Type B pancreatic cell (in vitro differentiated cells): ENCODE measurements around the gene FRMD1. TPM values are rescaled to one million over a fixed set of nuclear protein-coding genes. Genes with fewer than 3 reads are reported as not detected.
"Not testable (repeated sequence)": the region's sequence is repeated elsewhere in the genome, so short reads cannot be mapped to it uniquely, and the experiment has no call there.

Experiments used
- DNase-seq: peaks from one replicate; pipeline ENCODE4 v3.0.0; 2021; ENCODE audit warnings: mixed read lengths; ENCODE audit not compliant: unreplicated experiment; ENCODE audit errors: extremely low spot score
- H3K27ac Mint-ChIP-seq: 2 replicates; pipeline ENCODE4 v1.8.0; 2021; ENCODE audit warnings: mild to moderate bottlenecking, mixed read lengths
- H3K27me3 Mint-ChIP-seq: 2 replicates; pipeline ENCODE4 v1.8.0; 2021; ENCODE audit warnings: mixed read lengths
- H3K36me3 Mint-ChIP-seq: 2 replicates; pipeline ENCODE4 v1.8.0; 2021; ENCODE audit warnings: mixed read lengths
- H3K4me1 Mint-ChIP-seq: one replicate; pipeline ENCODE4 v1.8.0; 2021; ENCODE audit warnings: mixed read lengths; ENCODE audit not compliant: unreplicated experiment
- H3K4me3 Mint-ChIP-seq: 2 replicates; pipeline ENCODE4 v1.8.0; 2021; ENCODE audit warnings: mild to moderate bottlenecking, mixed read lengths
- H3K9me3 Mint-ChIP-seq: 2 replicates; pipeline ENCODE4 v1.8.0; 2021; ENCODE audit warnings: mixed read lengths
- total RNA-seq: library from RNA; stranded (reverse); gene quantifications from 2 replicates; pipeline ENCODE4 v1.2.1, GENCODE V29; 2021; ENCODE audit warnings: low replicate concordance
- TF ChIP-seq, protein P1 (sequence below): fragments of 200-600 bp; sonication (generic); conservative IDR thresholded peaks from 2 replicates; pipeline ENCODE4 v1.5.0; 2021; ENCODE audit warnings: antibody characterized with exemption, mild to moderate bottlenecking

Gene FRMD1
- total RNA-seq, 1 donor from 2014 or later: 0.17 TPM

DNA sequence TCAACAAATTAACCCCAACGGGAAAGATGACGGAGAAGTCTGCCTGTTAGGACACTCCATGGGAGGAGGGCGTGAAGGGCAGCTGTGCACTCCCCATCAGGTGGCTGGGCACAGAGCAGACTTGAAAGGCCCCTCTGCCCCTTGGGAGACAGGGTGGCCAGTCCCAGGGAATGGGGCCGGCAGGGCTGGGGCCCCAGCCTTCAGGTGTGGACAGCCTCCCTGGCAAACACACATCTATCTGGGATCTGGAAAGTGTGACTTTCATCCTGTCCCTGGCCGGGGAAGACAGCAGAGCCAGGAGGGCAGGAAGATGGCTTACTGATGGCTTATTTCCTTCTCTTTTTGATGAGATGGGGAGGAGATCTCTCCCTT lies 4.5 kb upstream of the FRMD1 start:
- Mint-ChIP-seq H3K9me3 (no peaks in the 10 kb centered on the region), H3K36me3 (no peaks in the 10 kb centered on the region), H3K4me1 (peaks cover 9% of the 10 kb centered on the region), H3K4me3 (no peak overlapping the region), H3K27ac (no peak overlapping the region), H3K27me3 (no peaks in the 10 kb centered on the region)
- no peak for DNase-seq
- TF ChIP-seq, protein P1, sequence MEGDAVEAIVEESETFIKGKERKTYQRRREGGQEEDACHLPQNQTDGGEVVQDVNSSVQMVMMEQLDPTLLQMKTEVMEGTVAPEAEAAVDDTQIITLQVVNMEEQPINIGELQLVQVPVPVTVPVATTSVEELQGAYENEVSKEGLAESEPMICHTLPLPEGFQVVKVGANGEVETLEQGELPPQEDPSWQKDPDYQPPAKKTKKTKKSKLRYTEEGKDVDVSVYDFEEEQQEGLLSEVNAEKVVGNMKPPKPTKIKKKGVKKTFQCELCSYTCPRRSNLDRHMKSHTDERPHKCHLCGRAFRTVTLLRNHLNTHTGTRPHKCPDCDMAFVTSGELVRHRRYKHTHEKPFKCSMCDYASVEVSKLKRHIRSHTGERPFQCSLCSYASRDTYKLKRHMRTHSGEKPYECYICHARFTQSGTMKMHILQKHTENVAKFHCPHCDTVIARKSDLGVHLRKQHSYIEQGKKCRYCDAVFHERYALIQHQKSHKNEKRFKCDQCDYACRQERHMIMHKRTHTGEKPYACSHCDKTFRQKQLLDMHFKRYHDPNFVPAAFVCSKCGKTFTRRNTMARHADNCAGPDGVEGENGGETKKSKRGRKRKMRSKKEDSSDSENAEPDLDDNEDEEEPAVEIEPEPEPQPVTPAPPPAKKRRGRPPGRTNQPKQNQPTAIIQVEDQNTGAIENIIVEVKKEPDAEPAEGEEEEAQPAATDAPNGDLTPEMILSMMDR: no peak

DNA sequence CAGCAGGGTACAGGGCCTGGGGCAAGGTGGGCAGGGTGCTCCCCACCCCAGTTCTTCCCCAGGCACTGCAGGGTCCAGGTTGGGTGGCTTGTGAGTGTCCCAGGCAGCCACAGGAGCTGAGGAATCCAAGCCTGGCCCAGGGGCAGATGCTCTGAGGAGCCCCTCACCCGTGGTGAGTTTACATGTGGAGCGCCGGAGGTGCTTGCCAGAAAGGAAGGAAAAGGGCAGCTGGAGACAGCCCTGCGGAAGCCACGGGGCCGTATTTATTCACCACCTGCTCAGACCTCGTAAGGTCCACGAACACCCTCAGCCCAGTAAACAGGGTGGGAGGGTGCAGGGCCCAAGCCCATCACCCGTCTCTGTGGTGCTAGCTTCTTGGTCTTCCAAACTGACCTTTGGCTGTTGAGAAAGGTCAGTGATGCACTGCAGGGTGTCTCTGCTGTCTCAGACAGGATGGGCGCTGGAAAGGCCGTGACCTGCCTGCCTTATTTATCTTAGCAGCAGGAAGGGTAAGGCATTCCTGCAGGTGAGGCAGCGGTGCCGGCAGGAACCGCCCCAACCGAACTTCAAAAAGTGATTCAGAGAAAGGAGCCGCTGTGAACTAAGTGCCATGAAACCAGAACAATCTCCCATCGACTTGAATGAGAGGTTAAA lies 4.0 kb upstream of the FRMD1 start:
- H3K27me3 Mint-ChIP-seq: no peaks in the 10 kb centered on the region
- H3K4me1 Mint-ChIP-seq: peaks cover 4% of the 10 kb centered on the region
- H3K9me3 Mint-ChIP-seq: no peaks in the 10 kb centered on the region
- H3K36me3 Mint-ChIP-seq: no peaks in the 10 kb centered on the region
- H3K27ac Mint-ChIP-seq: no peak overlapping the region
- TF ChIP-seq, protein P1: no peak
- DNase-seq: no peak
- no peak overlapping the region for H3K4me3 Mint-ChIP-seq

DNA sequence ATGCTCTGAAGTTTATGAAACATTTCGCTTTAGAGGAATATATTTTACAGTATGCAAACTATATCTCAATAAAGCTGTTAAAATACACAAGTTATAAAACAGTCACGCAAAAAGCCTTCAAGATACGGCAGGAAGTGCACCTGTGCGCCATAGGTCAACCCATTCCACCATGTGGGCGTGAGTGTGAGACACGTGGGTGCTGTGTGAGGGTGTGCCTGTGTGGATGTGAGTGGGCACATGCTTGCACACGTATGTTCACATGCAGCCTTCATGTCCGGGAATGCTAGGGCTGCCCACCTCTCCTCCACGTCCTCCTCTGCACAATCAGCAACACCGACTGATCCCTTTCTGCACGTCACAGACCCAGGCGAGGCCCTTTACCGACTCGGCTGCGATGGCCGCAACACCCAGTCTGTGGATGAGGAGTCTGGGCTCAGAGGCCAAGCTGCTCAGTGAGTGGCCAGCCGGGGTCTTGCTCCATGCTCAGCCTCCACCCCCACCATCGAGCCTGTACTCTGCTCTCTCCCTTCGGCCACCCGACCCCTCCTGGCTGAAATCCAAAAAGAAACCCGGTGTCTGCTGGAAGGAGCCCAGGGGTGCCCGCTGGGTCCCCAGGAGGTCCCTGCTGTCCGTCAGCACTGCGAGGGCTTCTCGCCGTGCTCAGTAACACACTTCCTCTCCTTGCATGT lies 3.0 kb upstream of the FRMD1 start:
- no peaks in the 10 kb centered on the region for H3K27me3 Mint-ChIP-seq
- H3K27ac Mint-ChIP-seq: no peak overlapping the region
- H3K9me3 Mint-ChIP-seq: no peaks in the 10 kb centered on the region
- DNase-seq: no peak
- TF ChIP-seq, protein P1: no peak
- peaks cover 4% of the 10 kb centered on the region for H3K4me1 Mint-ChIP-seq
- no peaks in the 10 kb centered on the region for H3K36me3 Mint-ChIP-seq
- H3K4me3 Mint-ChIP-seq: no peak overlapping the region

DNA sequence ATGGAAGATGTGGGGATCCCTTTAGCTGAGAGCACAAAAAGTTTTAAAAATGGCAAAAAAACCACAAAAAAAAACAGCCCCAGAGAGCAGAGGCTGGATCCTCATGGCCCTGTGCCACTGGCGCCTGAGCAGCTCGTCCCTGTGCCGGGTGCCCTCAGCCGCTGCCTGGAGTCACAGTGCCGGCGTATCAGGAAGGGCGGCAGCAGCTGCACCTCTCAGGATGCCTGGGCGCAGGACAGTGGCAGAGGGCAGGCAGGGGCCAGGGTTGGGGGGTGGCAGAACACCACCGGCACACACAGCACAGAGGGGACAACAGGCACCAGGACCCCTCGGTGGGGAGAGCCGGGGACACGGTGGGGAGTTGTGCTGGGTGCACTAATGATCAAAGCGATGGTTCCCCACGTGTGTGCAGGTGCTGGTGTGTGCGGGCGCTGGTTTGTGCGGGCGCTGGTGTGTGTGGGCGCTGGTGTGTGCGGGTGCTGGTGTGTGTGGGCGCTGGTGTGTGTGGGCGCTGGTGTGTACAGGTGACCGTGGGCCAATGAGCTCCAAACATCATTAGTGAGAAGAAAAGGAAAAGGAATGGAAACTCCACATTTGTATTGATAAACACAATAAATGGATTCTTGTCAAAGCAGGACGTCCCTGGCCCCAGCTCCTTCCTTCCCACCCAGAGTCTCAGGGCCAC lies 1.5 kb upstream of the FRMD1 start:
- DNase-seq: no peak
- H3K36me3 Mint-ChIP-seq: no peaks in the 10 kb centered on the region
- no peaks in the 10 kb centered on the region for H3K27me3 Mint-ChIP-seq
- no peaks in the 10 kb centered on the region for H3K9me3 Mint-ChIP-seq
- H3K4me3 Mint-ChIP-seq: no peak overlapping the region
- H3K27ac Mint-ChIP-seq: no peak overlapping the region
- peaks cover 4% of the 10 kb centered on the region for H3K4me1 Mint-ChIP-seq
- TF ChIP-seq, protein P1: no peak

DNA sequence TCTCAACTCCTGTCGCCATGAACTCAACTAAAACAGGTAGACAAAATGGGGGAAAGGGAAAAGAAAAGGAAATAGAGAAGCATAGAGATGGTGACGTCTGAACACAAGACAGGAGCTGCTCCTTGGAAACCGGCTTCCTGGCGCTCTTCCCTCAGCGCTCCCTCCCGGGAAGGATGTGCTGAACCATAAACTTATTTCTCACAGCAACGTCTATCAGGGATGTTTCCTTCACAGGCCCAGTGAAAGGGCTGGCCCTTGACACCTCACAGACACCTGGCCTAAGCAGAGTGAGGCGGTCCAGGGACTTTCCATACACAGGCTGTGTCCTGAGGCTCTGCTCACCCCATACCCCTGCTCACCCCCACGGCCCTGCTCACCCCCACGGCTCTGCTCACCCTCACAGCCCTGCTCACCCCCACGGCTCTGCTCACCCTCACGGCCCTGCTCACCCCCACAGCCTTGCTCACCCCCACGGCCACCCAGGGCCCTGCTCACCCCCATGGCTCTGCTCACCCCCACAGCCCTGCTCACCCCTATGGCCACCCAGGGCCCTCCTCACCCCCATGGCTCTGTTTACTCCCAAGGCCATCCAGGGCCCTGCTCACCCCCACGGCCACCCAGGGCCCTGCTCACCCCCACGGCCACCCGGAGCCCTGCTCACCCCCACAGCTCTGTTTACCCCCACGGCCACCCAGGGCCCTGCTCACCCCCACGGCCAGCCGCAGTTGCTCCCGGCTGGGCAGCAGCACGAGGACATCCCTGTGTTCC lies 653 bp downstream of the FRMD1 start:
- Mint-ChIP-seq H3K27ac (no peak overlapping the region), H3K27me3 (no peaks in the 10 kb centered on the region), H3K4me3 (no peak overlapping the region), H3K4me1 (peaks cover 3% of the 10 kb centered on the region), H3K9me3 (no peaks in the 10 kb centered on the region), H3K36me3 (no peaks in the 10 kb centered on the region)
- DNase-seq: no peak
- TF ChIP-seq, protein P1: no peak

DNA sequence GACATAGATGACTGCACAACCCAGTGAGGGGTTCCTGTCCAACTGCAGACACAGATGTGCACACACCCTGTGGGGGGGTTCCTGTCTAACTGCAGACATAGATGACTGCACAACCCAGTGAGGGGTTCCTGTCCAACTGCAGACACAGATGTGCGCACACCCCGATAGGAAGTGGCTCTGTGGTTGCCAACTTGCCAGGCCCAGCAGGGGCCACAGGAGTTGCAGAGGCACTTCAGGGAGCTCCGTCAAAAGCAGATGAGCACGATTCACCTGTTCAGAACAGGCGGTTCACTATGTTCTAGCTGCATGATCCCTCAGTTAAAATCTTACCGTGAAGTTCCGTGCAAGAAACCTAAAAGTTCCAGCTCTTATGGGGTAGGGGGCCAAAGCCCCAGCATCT lies 1.6 kb downstream of the FRMD1 start:
- DNase-seq, H3K9me3 Mint-ChIP-seq, H3K4me3 Mint-ChIP-seq, H3K36me3 Mint-ChIP-seq, H3K4me1 Mint-ChIP-seq, H3K27me3 Mint-ChIP-seq, H3K27ac Mint-ChIP-seq: not testable (repeated sequence)
